GM23338 (cell line): Measurements from ENCODE around the gene GPANK1. TPM values are rescaled to one million over a fixed set of nuclear protein-coding genes. Genes with fewer than 3 reads are reported as not detected.

Experiments used
- ATAC-seq: fragments of 200-7000 bp; cut with Tn5 transposase; 3 replicates; pipeline ENCODE4 v1.9.1; 2020
- DNase-seq: peaks from one replicate; pipeline ENCODE4 v3.0.0-alpha.2; 2015; ENCODE audit warnings: low spot score
- H2AFZ ChIP-seq: fragments of 200-600 bp; sonication (generic); 2 replicates; pipeline ENCODE4 v1.8.0; 2016; ENCODE audit warnings: antibody characterized with exemption, mild to moderate bottlenecking, moderate library complexity
- H3F3A ChIP-seq: fragments of 200-600 bp; sonication (generic); replicated peaks from 2 replicates; pipeline ENCODE4 v1.8.0; 2017; ENCODE audit warnings: antibody characterized with exemption, mixed run types, low read depth
- H3K27ac ChIP-seq: fragments of 200-600 bp; sonication (generic); 2 replicates; pipeline ENCODE4 v1.6.1; 2016; ENCODE audit warnings: low read depth
- H3K27me3 ChIP-seq: fragments of 200-600 bp; sonication (generic); 2 replicates; pipeline ENCODE4 v1.8.0; 2016; ENCODE audit warnings: mild to moderate bottlenecking, mixed run types, moderate library complexity; ENCODE audit not compliant: insufficient read depth
- H3K36me3 ChIP-seq: fragments of 200-600 bp; sonication (generic); 2 replicates; pipeline ENCODE4 v1.8.0; 2016; ENCODE audit warnings: mild to moderate bottlenecking; ENCODE audit not compliant: insufficient read depth
- H3K4me1 ChIP-seq: fragments of 200-600 bp; sonication (generic); 2 replicates; pipeline ENCODE4 v1.8.0; 2016; ENCODE audit warnings: mild to moderate bottlenecking, moderate library complexity; ENCODE audit not compliant: insufficient read depth
- H3K4me2 ChIP-seq: fragments of 200-600 bp; sonication (generic); 2 replicates; pipeline ENCODE4 v1.7.1; 2017; ENCODE audit warnings: mixed run types
- H3K4me3 ChIP-seq: fragments of 200-600 bp; sonication (generic); 2 replicates; pipeline ENCODE4 v1.6.1; 2016; ENCODE audit warnings: mixed run types
- H3K79me2 ChIP-seq: fragments of 200-600 bp; sonication (generic); replicated peaks from 2 replicates; pipeline ENCODE4 v1.8.0; 2017; ENCODE audit warnings: mild to moderate bottlenecking; ENCODE audit not compliant: insufficient read depth
- H3K9me2 ChIP-seq: fragments of 200-600 bp; sonication (generic); 2 replicates; pipeline ENCODE4 v1.8.0; 2017; ENCODE audit not compliant: insufficient read depth
- H4K20me1 ChIP-seq: fragments of 200-600 bp; sonication (generic); replicated peaks from 2 replicates; pipeline ENCODE4 v1.8.0; 2017; ENCODE audit warnings: mild to moderate bottlenecking; ENCODE audit not compliant: insufficient read depth
- H3K27ac Mint-ChIP-seq: 2 replicates; pipeline ENCODE4 v1.8.0; 2020; ENCODE audit warnings: inconsistent platforms, mild to moderate bottlenecking, moderate library complexity, mixed read lengths
- H3K27me3 Mint-ChIP-seq: 3 replicates; pipeline ENCODE4 v1.8.0; 2022; ENCODE audit warnings: low read depth, mild to moderate bottlenecking, moderate library complexity, mixed read lengths, inconsistent platforms; ENCODE audit not compliant: insufficient read depth, poor library complexity
- H3K36me3 Mint-ChIP-seq: 3 replicates; pipeline ENCODE4 v1.8.0; 2021; ENCODE audit warnings: low read depth, mild to moderate bottlenecking, inconsistent platforms, moderate library complexity, mixed read lengths
- H3K4me1 Mint-ChIP-seq: 3 replicates; pipeline ENCODE4 v1.8.0; 2020; ENCODE audit warnings: mild to moderate bottlenecking, inconsistent platforms, mixed read lengths
- H3K4me3 Mint-ChIP-seq: 3 replicates; pipeline ENCODE4 v1.8.0; 2021; ENCODE audit warnings: moderate library complexity, mild to moderate bottlenecking, inconsistent platforms, mixed read lengths
- H3K9me3 Mint-ChIP-seq: 3 replicates; pipeline ENCODE4 v1.8.0; 2020; ENCODE audit warnings: moderate library complexity, mild to moderate bottlenecking, inconsistent platforms, mixed read lengths
- CREB1 ChIP-seq: fragments of 250-450 bp; sonication (Bioruptor Pico); IDR thresholded peaks from 2 replicates; pipeline ENCODE4 v1.5.0; 2020; ENCODE audit warnings: low read depth, mild to moderate bottlenecking, moderate library complexity
- EZH2 ChIP-seq: fragments of 200-600 bp; sonication (generic); IDR thresholded peaks from one replicate; pipeline ENCODE4 v1.8.0; 2017; ENCODE audit warnings: antibody characterized with exemption, mild to moderate bottlenecking, low read depth; ENCODE audit not compliant: unreplicated experiment
- EZH2phosphoT487 ChIP-seq: fragments of 200-600 bp; sonication (generic); IDR thresholded peaks from one replicate; pipeline ENCODE4 v1.8.1; 2018; ENCODE audit warnings: antibody characterized with exemption; ENCODE audit not compliant: unreplicated experiment
- JUNB ChIP-seq: IDR thresholded peaks from one replicate; pipeline ENCODE4 v1.6.1; 2016; ENCODE audit warnings: antibody characterized with exemption; ENCODE audit not compliant: unreplicated experiment
- NANOG ChIP-seq: IDR thresholded peaks from 2 replicates; pipeline ENCODE4 v1.6.1; 2016; ENCODE audit warnings: antibody characterized with exemption, borderline replicate concordance
- POLR2AphosphoS5 ChIP-seq: IDR thresholded peaks from 2 replicates; pipeline ENCODE4 v1.6.1; 2016; ENCODE audit warnings: antibody characterized with exemption, low read depth
- STAT1 ChIP-seq: IDR thresholded peaks from one replicate; pipeline ENCODE4 v1.6.1; 2016; ENCODE audit warnings: antibody characterized with exemption; ENCODE audit not compliant: unreplicated experiment
- ZNF114 ChIP-seq: fragments of 250-450 bp; sonication (Bioruptor Pico); IDR thresholded peaks from 2 replicates; pipeline ENCODE4 v1.5.0; 2020; ENCODE audit warnings: mild to moderate bottlenecking, moderate library complexity
- ZNF331 ChIP-seq: fragments of 250-450 bp; sonication (Bioruptor Pico); IDR thresholded peaks from 2 replicates; pipeline ENCODE4 v1.5.0; 2020; ENCODE audit warnings: low read depth, mild to moderate bottlenecking, moderate library complexity
- polyA plus RNA-seq: library from polyadenylated mRNA; unstranded; fragments of >200 nt; fragmentation: Nextera tagmentation; extraction: Ambion mirVana; gene quantifications from 2 replicates; pipeline ENCODE4 v1.2.1, GENCODE V29; 2016
- total RNA-seq: library from RNA; depleted of rRNA; stranded (reverse); fragments of >200 nt; shearing (Covaris generic); gene quantifications from 2 replicates; pipeline ENCODE4 v1.2.3, GENCODE V29; 2014
- TF ChIP-seq, protein P1 (sequence below), 2 experiments: fragments of 200-600 bp in 1 of 2; sonication (generic) in 1 of 2; conservative IDR thresholded peaks; 2 replicates each; pipeline versions ENCODE4 v1.5.1 to v1.6.1; 2016 to 2017; ENCODE audit warnings: antibody characterized with exemption in 2 of 2, low read depth in 2 of 2, mild to moderate bottlenecking in 2 of 2, moderate library complexity in 1 of 2
- TF ChIP-seq, protein P2 (sequence below): IDR thresholded peaks from 2 replicates; pipeline ENCODE4 v1.6.1; 2016; ENCODE audit warnings: antibody characterized with exemption
- TF ChIP-seq, protein P3 (sequence below): fragments of 250-450 bp; sonication (Bioruptor Pico); IDR thresholded peaks from 2 replicates; pipeline ENCODE4 v1.5.0; 2020; ENCODE audit warnings: mild to moderate bottlenecking, moderate library complexity
- TF ChIP-seq, protein P4 (sequence below): IDR thresholded peaks from one replicate; pipeline ENCODE4 v1.6.1; 2018; ENCODE audit warnings: antibody characterized with exemption; ENCODE audit not compliant: unreplicated experiment

GPANK1 gene
- total and polyA plus RNA-seq, 2 experiments from 2014 or later = 27.1 to 49.2 TPM

DNA sequence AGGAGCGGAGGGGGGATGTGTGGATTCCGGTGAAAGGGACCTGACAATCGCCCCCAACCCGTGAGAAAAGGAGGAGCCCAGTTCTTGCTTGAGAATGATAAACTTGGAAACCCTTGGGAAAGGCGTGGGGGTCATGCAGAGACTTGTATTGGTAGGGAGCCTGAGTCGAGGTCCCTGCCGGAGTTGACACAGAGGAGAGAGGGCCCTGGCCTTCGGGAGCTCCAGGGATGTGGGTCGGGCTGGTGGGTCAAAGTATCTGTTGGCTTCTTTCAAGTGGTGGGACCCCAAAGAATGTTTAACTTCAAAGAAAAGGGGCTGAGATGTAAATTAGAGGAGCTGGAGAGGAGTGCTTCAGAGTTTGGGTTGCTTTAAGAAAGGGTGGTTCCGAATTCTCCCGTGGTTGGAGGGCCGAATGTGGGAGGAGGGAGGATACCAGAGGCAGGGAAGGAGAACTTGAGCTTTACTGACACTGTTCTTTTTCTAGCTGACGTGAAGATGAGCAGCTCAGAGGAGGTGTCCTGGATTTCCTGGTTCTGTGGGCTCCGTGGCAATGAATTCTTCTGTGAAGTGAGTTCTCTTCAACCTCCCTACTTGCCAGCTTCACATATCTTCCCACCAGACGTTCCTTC is 1.7 kb upstream of the GPANK1 start:
- H3K36me3 Mint-ChIP-seq = peaks cover 85% of the 10 kb centered on the region

More for the DNA sequence above, 1.7 kb upstream of the GPANK1 start:
- H3K4me3 Mint-ChIP-seq = peak overlapping the region; percentile 93
- peaks cover 30% of the 10 kb centered on the region for H3K4me1 Mint-ChIP-seq
- no peaks in the 10 kb centered on the region; the same call in 2 of the 3 replicates for H3K9me3 Mint-ChIP-seq
- peak overlapping the region; percentile 98 for H3K27ac Mint-ChIP-seq
- Histone ChIP-seq H4K20me1 (peaks cover 12% of the 10 kb centered on the region), H3K79me2 (peaks cover 46% of the 10 kb centered on the region), H3K4me3 (peak overlapping the region; percentile 97), H3K9me2 (no peaks in the 10 kb centered on the region), H3K4me2 (peak overlapping the region; percentile 98), H3K4me1 (peaks cover 16% of the 10 kb centered on the region), H3F3A (peaks cover 18% of the 10 kb centered on the region; the same call in 1 of the 2 replicates), H3K27me3 (no peaks in the 10 kb centered on the region), H2AFZ (no peak overlapping the region), H3K27ac (no peak overlapping the region), H3K36me3 (peaks cover 44% of the 10 kb centered on the region)
- TF ChIP-seq STAT1 (no peak), EZH2 (no peak), EZH2phosphoT487 (no peak), JUNB (no peak), CREB1 (no peak), NANOG (no peak), POLR2AphosphoS5 (no peak), ZNF114 (CRISPR knock-in tag) (no peak), ZNF331 (CRISPR knock-in tag) (no peak)
- TF ChIP-seq, protein P1, sequence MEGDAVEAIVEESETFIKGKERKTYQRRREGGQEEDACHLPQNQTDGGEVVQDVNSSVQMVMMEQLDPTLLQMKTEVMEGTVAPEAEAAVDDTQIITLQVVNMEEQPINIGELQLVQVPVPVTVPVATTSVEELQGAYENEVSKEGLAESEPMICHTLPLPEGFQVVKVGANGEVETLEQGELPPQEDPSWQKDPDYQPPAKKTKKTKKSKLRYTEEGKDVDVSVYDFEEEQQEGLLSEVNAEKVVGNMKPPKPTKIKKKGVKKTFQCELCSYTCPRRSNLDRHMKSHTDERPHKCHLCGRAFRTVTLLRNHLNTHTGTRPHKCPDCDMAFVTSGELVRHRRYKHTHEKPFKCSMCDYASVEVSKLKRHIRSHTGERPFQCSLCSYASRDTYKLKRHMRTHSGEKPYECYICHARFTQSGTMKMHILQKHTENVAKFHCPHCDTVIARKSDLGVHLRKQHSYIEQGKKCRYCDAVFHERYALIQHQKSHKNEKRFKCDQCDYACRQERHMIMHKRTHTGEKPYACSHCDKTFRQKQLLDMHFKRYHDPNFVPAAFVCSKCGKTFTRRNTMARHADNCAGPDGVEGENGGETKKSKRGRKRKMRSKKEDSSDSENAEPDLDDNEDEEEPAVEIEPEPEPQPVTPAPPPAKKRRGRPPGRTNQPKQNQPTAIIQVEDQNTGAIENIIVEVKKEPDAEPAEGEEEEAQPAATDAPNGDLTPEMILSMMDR (conservative IDR thresholded peaks at IDR 0.05; ENCODE audit: low read depth in 2 of 2) = no peak
- TF ChIP-seq, protein P2, sequence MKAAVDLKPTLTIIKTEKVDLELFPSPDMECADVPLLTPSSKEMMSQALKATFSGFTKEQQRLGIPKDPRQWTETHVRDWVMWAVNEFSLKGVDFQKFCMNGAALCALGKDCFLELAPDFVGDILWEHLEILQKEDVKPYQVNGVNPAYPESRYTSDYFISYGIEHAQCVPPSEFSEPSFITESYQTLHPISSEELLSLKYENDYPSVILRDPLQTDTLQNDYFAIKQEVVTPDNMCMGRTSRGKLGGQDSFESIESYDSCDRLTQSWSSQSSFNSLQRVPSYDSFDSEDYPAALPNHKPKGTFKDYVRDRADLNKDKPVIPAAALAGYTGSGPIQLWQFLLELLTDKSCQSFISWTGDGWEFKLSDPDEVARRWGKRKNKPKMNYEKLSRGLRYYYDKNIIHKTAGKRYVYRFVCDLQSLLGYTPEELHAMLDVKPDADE = no peak
- TF ChIP-seq, protein P3, sequence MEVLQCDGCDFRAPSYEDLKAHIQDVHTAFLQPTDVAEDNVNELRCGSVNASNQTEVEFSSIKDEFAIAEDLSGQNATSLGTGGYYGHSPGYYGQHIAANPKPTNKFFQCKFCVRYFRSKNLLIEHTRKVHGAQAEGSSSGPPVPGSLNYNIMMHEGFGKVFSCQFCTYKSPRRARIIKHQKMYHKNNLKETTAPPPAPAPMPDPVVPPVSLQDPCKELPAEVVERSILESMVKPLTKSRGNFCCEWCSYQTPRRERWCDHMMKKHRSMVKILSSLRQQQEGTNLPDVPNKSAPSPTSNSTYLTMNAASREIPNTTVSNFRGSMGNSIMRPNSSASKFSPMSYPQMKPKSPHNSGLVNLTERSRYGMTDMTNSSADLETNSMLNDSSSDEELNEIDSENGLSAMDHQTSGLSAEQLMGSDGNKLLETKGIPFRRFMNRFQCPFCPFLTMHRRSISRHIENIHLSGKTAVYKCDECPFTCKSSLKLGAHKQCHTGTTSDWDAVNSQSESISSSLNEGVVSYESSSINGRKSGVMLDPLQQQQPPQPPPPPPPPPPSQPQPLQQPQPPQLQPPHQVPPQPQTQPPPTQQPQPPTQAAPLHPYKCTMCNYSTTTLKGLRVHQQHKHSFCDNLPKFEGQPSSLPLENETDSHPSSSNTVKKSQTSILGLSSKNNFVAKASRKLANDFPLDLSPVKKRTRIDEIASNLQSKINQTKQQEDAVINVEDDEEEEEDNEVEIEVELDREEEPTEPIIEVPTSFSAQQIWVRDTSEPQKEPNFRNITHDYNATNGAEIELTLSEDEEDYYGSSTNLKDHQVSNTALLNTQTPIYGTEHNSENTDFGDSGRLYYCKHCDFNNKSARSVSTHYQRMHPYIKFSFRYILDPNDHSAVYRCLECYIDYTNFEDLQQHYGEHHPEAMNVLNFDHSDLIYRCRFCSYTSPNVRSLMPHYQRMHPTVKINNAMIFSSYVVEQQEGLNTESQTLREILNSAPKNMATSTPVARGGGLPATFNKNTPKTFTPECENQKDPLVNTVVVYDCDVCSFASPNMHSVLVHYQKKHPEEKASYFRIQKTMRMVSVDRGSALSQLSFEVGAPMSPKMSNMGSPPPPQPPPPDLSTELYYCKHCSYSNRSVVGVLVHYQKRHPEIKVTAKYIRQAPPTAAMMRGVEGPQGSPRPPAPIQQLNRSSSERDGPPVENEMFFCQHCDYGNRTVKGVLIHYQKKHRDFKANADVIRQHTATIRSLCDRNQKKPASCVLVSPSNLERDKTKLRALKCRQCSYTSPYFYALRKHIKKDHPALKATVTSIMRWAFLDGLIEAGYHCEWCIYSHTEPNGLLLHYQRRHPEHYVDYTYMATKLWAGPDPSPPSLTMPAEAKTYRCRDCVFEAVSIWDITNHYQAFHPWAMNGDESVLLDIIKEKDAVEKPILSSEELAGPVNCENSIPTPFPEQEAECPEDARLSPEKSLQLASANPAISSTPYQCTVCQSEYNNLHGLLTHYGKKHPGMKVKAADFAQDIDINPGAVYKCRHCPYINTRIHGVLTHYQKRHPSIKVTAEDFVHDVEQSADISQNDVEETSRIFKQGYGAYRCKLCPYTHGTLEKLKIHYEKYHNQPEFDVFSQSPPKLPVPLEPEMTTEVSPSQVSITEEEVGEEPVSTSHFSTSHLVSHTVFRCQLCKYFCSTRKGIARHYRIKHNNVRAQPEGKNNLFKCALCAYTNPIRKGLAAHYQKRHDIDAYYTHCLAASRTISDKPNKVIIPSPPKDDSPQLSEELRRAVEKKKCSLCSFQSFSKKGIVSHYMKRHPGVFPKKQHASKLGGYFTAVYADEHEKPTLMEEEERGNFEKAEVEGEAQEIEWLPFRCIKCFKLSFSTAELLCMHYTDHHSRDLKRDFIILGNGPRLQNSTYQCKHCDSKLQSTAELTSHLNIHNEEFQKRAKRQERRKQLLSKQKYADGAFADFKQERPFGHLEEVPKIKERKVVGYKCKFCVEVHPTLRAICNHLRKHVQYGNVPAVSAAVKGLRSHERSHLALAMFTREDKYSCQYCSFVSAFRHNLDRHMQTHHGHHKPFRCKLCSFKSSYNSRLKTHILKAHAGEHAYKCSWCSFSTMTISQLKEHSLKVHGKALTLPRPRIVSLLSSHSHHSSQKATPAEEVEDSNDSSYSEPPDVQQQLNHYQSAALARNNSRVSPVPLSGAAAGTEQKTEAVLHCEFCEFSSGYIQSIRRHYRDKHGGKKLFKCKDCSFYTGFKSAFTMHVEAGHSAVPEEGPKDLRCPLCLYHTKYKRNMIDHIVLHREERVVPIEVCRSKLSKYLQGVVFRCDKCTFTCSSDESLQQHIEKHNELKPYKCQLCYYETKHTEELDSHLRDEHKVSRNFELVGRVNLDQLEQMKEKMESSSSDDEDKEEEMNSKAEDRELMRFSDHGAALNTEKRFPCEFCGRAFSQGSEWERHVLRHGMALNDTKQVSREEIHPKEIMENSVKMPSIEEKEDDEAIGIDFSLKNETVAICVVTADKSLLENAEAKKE (CRISPR knock-in tag) = no peak
- TF ChIP-seq, protein P4, sequence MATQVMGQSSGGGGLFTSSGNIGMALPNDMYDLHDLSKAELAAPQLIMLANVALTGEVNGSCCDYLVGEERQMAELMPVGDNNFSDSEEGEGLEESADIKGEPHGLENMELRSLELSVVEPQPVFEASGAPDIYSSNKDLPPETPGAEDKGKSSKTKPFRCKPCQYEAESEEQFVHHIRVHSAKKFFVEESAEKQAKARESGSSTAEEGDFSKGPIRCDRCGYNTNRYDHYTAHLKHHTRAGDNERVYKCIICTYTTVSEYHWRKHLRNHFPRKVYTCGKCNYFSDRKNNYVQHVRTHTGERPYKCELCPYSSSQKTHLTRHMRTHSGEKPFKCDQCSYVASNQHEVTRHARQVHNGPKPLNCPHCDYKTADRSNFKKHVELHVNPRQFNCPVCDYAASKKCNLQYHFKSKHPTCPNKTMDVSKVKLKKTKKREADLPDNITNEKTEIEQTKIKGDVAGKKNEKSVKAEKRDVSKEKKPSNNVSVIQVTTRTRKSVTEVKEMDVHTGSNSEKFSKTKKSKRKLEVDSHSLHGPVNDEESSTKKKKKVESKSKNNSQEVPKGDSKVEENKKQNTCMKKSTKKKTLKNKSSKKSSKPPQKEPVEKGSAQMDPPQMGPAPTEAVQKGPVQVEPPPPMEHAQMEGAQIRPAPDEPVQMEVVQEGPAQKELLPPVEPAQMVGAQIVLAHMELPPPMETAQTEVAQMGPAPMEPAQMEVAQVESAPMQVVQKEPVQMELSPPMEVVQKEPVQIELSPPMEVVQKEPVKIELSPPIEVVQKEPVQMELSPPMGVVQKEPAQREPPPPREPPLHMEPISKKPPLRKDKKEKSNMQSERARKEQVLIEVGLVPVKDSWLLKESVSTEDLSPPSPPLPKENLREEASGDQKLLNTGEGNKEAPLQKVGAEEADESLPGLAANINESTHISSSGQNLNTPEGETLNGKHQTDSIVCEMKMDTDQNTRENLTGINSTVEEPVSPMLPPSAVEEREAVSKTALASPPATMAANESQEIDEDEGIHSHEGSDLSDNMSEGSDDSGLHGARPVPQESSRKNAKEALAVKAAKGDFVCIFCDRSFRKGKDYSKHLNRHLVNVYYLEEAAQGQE = no peak
- ATAC-seq = no peak
- no peak for DNase-seq
- H3K27me3 Mint-ChIP-seq = peaks cover 14% of the 10 kb centered on the region
